Suprapubic skin (tissue), 3 donors: Measurements from ENCODE around the gene NKPD1.

Experiments
- CTCF ChIP-seq, 2 donors: fragments of 200-600 bp in 1 of 2; fragments of 450-650 bp in 1 of 2; sonication (generic) in 1 of 2; IDR thresholded peaks; one replicate each; pipeline ENCODE4 v1.5.1; 2016 to 2019; ENCODE audit warnings: antibody characterized with exemption in 2 of 2, mild to moderate bottlenecking in 1 of 2, moderate library complexity in 1 of 2
- EP300 ChIP-seq: sonication (generic); formaldehyde crosslinking; IDR thresholded peaks from one replicate; pipeline ENCODE4 v1.6.1; 2017; ENCODE audit warnings: antibody characterized with exemption

GRCh38 chr19:45184115-45184514 lies 23.3 kb upstream of the NKPD1 start:
- no peak for TF ChIP-seq CTCF (IDR thresholded peaks at IDR 0.05)
- TF ChIP-seq EP300, result no peak
